Prostate gland (tissue), 2 donors: ENCODE results near the gene CLASRP. TPM values are rescaled to one million over a fixed set of nuclear protein-coding genes. Genes with fewer than 3 reads are reported as not detected.
A peak's percentile ranks its signal among the peaks of the same experiment; 100 is the strongest.

Experiments
- DNase-seq: peaks from one replicate; pipeline ENCODE4 v3.0.0-alpha.2; 2019; ENCODE audit warnings: low spot score
- H3K27ac ChIP-seq, 2 donors: fragments of 200-600 bp; sonication (generic); 2 replicates each; pipeline ENCODE4 v1.5.1; 2017 to 2019
- H3K27me3 ChIP-seq: fragments of 200-600 bp; sonication (generic); replicated peaks from 2 replicates; pipeline ENCODE4 v1.5.1; 2019; ENCODE audit not compliant: insufficient read depth
- H3K36me3 ChIP-seq, 2 donors: fragments of 200-600 bp; sonication (generic); 1 replicate in 1 of 2; 2 replicates in 1 of 2; pipeline versions ENCODE4 v1.5.1 to v1.8.1; 2017 to 2019
- H3K4me1 ChIP-seq: fragments of 200-600 bp; sonication (generic); replicated peaks from 2 replicates; pipeline ENCODE4 v1.5.1; 2019
- H3K4me3 ChIP-seq, 2 donors: fragments of 200-600 bp; sonication (generic); 2 replicates each; pipeline ENCODE4 v1.5.1; 2017 to 2019
- H3K9me3 ChIP-seq: fragments of 200-600 bp; sonication (generic); 2 replicates; pipeline ENCODE4 v1.5.1; 2017
- POLR2A ChIP-seq: fragments of 450-650 bp; IDR thresholded peaks from one replicate; pipeline ENCODE4 v1.6.1; 2016; ENCODE audit warnings: antibody characterized with exemption, mild to moderate bottlenecking
- POLR2AphosphoS5 ChIP-seq: sonication (generic); formaldehyde crosslinking; IDR thresholded peaks from one replicate; pipeline ENCODE4 v1.6.1; 2017; ENCODE audit warnings: antibody characterized with exemption
- WGBS: methylation state at CpG from one replicate; pipeline ENCODE4 v1.1.5; 2018; 5-methylcytosine and 5-hydroxymethylcytosine counted together
- intact Hi-C: fragments of 100-400 bp; cut with DNase I; formaldehyde crosslinking; loops from one replicate; pipeline ENCODE4 v1.14.2; 2022
- total RNA-seq, 2 donors: library from RNA; depleted of rRNA; stranded (reverse); fragments of >200 nt; gene quantifications; one replicate each; pipeline ENCODE4 v1.1.0, GENCODE V29; 2016
- TF ChIP-seq, protein P1 (sequence below), 4 experiments: fragments of 200-600 bp in 2 of 4; fragments of 450-650 bp in 2 of 4; sonication (generic) in 2 of 4; IDR thresholded peaks; 1 replicate in 3 of 4; 2 replicates in 1 of 4; pipeline ENCODE4 v1.5.1; 2016 to 2019; ENCODE audit warnings: antibody characterized with exemption in 4 of 4, mild to moderate bottlenecking in 2 of 4, moderate library complexity in 2 of 4

Gene CLASRP
- total RNA-seq, 2 donors from 2014 or later = 97.8 to 162 TPM

- no peaks in the 10 kb centered on the region for H3K4me1 ChIP-seq
- DNase-seq = no peak
- no peak overlapping the region for H3K27ac ChIP-seq
- WGBS = 81% methylated on average over 5 of the region's 5 CpGs
- no peaks in the 10 kb centered on the region for H3K36me3 ChIP-seq
- H3K27me3 ChIP-seq = no peaks in the 10 kb centered on the region
- H3K4me3 ChIP-seq = no peak overlapping the region
- intact Hi-C loops = no loop called here
- TF ChIP-seq POLR2AphosphoS5 = no peak
- TF ChIP-seq POLR2A = no peak
- TF ChIP-seq, protein P1, sequence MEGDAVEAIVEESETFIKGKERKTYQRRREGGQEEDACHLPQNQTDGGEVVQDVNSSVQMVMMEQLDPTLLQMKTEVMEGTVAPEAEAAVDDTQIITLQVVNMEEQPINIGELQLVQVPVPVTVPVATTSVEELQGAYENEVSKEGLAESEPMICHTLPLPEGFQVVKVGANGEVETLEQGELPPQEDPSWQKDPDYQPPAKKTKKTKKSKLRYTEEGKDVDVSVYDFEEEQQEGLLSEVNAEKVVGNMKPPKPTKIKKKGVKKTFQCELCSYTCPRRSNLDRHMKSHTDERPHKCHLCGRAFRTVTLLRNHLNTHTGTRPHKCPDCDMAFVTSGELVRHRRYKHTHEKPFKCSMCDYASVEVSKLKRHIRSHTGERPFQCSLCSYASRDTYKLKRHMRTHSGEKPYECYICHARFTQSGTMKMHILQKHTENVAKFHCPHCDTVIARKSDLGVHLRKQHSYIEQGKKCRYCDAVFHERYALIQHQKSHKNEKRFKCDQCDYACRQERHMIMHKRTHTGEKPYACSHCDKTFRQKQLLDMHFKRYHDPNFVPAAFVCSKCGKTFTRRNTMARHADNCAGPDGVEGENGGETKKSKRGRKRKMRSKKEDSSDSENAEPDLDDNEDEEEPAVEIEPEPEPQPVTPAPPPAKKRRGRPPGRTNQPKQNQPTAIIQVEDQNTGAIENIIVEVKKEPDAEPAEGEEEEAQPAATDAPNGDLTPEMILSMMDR (IDR thresholded peaks at IDR 0.05) = no peak
- no peaks in the 10 kb centered on the region for H3K9me3 ChIP-seq
Observed at GRCh38 chr19:45110851-45111266, 72.0 kb downstream of the CLASRP start.

DNA sequence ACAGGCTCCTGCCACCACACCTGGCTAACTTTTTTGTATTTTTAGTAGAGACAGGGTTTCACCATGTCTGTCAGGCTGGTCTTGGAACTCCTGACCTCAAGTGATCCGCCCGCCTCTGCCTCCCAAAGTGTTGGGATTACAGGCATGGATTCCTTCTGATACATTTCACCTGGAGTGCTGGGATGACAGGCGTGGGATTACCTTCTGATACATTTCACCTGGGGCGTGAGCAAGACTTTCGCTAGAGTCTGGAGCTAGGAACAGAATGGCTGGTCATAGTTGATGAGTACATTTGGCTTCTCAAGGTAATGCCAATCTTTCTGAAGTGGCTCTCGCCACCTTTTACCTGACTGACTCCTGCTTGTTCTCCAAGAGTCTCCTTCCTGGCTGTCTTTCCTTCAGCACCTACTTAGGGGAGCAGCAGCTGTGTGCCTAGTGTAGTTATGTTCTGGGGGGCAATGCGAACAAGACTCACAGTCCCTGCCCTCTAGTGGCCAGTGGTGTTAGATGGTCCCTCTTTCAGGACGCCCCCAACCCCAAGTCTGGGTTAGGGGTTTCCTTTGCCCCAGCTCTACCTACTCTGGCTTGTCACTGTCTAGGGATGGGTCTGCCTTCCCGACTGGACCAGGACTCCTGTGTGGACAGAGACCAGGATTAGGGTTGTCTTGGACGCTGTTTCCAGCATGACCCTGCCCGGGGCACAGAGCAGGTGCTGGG lies 73.4 kb downstream of the CLASRP start:
- intact Hi-C loops = no loop called here
- Histone ChIP-seq H3K9me3 (no peaks in the 10 kb centered on the region), H3K4me3 (no peak overlapping the region), H3K27ac (no peak overlapping the region), H3K36me3 (no peaks in the 10 kb centered on the region), H3K27me3 (no peaks in the 10 kb centered on the region), H3K4me1 (no peaks in the 10 kb centered on the region)
- DNase-seq = no peak
- TF ChIP-seq POLR2A = no peak
- no peak for TF ChIP-seq POLR2AphosphoS5
- TF ChIP-seq, protein P1 (IDR thresholded peaks at IDR 0.05) = no peak
- WGBS = 93% methylated on average over 11 of the region's 11 CpGs

DNA sequence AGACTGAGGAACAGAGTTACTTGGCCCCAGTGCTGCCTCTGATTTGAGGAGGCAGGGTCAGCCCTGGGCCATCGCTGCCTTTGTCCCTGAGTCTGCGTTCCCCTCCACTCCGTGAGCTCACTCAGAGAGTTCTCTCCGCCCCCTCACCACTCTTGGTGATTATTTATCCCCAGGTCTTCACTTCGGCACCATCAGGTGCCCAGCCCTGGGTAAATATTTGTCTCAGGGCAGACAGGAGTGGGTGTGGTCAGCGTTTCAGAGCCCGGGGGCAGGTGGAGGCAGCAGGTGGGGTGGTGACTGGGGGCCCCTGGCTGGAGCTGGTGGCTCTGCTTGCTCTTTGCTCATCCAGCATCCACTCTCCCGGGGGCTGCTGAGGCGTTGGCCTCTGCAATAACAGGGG lies 74.8 kb downstream of the CLASRP start:
- peak overlapping the region; percentile 20 to 45 for H3K27ac ChIP-seq
- 52% methylated on average over 9 of the region's 9 CpGs for WGBS
- no peaks in the 10 kb centered on the region for H3K36me3 ChIP-seq
- DNase-seq = peak; percentile 51
- no peaks in the 10 kb centered on the region for H3K9me3 ChIP-seq
- TF ChIP-seq POLR2A (no peak), POLR2AphosphoS5 (peak; percentile 69)
- TF ChIP-seq, protein P1 (IDR thresholded peaks at IDR 0.05) = no peak
- H3K27me3 ChIP-seq = no peaks in the 10 kb centered on the region
- intact Hi-C loops = no loop called here
- no peak overlapping the region for H3K4me3 ChIP-seq
- no peaks in the 10 kb centered on the region for H3K4me1 ChIP-seq

DNA sequence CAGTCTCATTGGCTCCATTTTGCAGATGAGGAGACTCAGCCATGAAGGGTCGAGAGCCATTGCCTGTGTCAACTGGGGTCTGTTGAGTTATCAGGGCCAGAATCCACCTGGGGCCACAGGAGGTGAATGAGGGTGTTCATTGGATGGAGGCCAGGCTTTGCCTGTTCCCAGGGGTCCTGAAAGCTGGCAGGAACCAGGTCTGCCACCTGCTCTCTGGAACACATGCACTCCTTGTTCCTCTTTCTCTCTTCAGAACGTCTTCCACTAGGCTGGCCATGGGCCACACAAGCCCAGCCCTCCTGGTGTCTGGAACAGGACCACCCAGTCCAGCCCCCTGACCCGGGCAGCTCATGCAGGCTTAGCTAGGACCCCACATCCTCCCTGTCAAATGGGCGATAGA lies 75.3 kb downstream of the CLASRP start:
- Histone ChIP-seq H3K36me3 (no peaks in the 10 kb centered on the region), H3K27ac (peak overlapping the region; percentile 20 to 45), H3K4me1 (no peaks in the 10 kb centered on the region), H3K4me3 (no peak overlapping the region), H3K27me3 (no peaks in the 10 kb centered on the region), H3K9me3 (no peaks in the 10 kb centered on the region)
- DNase-seq = no peak
- no peak for TF ChIP-seq POLR2A
- no peak for TF ChIP-seq POLR2AphosphoS5
- TF ChIP-seq, protein P1 (IDR thresholded peaks at IDR 0.05) = no peak
- 75% methylated on average over 4 of the region's 4 CpGs for WGBS
- intact Hi-C loops = no loop called here
